Hematopoietic multipotent progenitor cell (in vitro differentiated cells): ENCODE data around the gene SATB2. TPM values are rescaled to one million over a fixed set of nuclear protein-coding genes. Genes with fewer than 3 reads are reported as not detected.
A peak's percentile ranks its signal among the peaks of the same experiment; 100 is the strongest.

Experiments used
- DNase-seq, 3 donors: peaks; one replicate each; pipeline ENCODE4 v3.0.0-alpha.2; 2011 to 2015; ENCODE audit warnings: low read depth in 2 of 3, low spot score in 2 of 3
- total RNA-seq: library from RNA; depleted of rRNA; stranded (reverse); fragments of >200 nt; gene quantifications from one replicate; pipeline ENCODE4 v1.2.3, GENCODE V29; 2012

SATB2 gene
- not detected for total RNA-seq

GRCh38 chr2:199457147-199458008 lies at the start of gene SATB2:
Gene SATB2 (minus strand): TSS chr2:199457939. CDS start chr2:199456037, 1,902 bp downstream.
- peak in 1 of 3 donors; percentile 47 for DNase-seq

- no peak for DNase-seq
These were observed 48.1 kb upstream of the SATB2 start for GRCh38 chr2:199505755-199506403.

- DNase-seq: no peak
These were observed 45.4 kb upstream of the SATB2 start for GRCh38 chr2:199503148-199503547.

GRCh38 chr2:199499005-199499404 lies 41.3 kb upstream of the SATB2 start:
- DNase-seq: no peak

- DNase-seq: no peak
These were observed 37.4 kb upstream of the SATB2 start for GRCh38 chr2:199495147-199495546.

- DNase-seq: no peak
These were observed 32.3 kb upstream of the SATB2 start for GRCh38 chr2:199490049-199490448.

- peak in 2 of 3 donors; percentile 56 to 74 for DNase-seq
These were observed 31.1 kb upstream of the SATB2 start for GRCh38 chr2:199488772-199489400.

GRCh38 chr2:199485732-199486335 lies 28.1 kb upstream of the SATB2 start:
- peak in 2 of 3 donors; percentile 52 to 62 for DNase-seq

GRCh38 chr2:199484927-199485326 lies 27.2 kb upstream of the SATB2 start:
- no peak for DNase-seq

- no peak for DNase-seq
These were observed 23.2 kb upstream of the SATB2 start for GRCh38 chr2:199480966-199481365.

- DNase-seq: no peak
These were observed 19.6 kb upstream of the SATB2 start for GRCh38 chr2:199477277-199477834.

GRCh38 chr2:199471443-199472057 lies 13.8 kb upstream of the SATB2 start:
- peak in 1 of 3 donors; percentile 60 for DNase-seq

- peak in 1 of 3 donors; percentile 7 for DNase-seq
These were observed 13.1 kb upstream of the SATB2 start for GRCh38 chr2:199470672-199471442.

- DNase-seq: no peak
These were observed 12.6 kb upstream of the SATB2 start for GRCh38 chr2:199470361-199470671.

- DNase-seq: peak in 1 of 3 donors; percentile 7
These were observed 12.0 kb upstream of the SATB2 start for GRCh38 chr2:199469514-199470360.

- DNase-seq: peak in 1 of 3 donors; percentile 29
These were observed 11.1 kb upstream of the SATB2 start for GRCh38 chr2:199468561-199469513.

- no peak for DNase-seq
These were observed 9.5 kb upstream of the SATB2 start for GRCh38 chr2:199467066-199467822.
